ENCODE data around the gene ZNF536.

ZNF536 gene

GRCh38 chr19:30570194-30570593, 198.0 kb downstream of the ZNF536 start:
- DNase-seq: no peak

- no peak for DNase-seq
Observed at GRCh38 chr19:30577551-30578105, 205.4 kb downstream of the ZNF536 start.

- DNase-seq: no peak
Observed at GRCh38 chr19:30579419-30579818, 207.2 kb downstream of the ZNF536 start.

- DNase-seq: no peak
Observed at GRCh38 chr19:30580673-30581072, 208.5 kb downstream of the ZNF536 start.

- DNase-seq: no peak
Observed at GRCh38 chr19:30584090-30584489, 211.9 kb downstream of the ZNF536 start.

- DNase-seq: no peak
Observed at GRCh38 chr19:30587869-30588268, 215.7 kb downstream of the ZNF536 start.

- no peak for DNase-seq
Observed at GRCh38 chr19:30590596-30591229, 218.5 kb downstream of the ZNF536 start.

- no peak for DNase-seq
Observed at GRCh38 chr19:30593356-30593755, 221.2 kb downstream of the ZNF536 start.

GRCh38 chr19:30593975-30594745, 222.0 kb downstream of the ZNF536 start:
- no peak for DNase-seq

GRCh38 chr19:30596268-30596667, 224.1 kb downstream of the ZNF536 start:
- DNase-seq: no peak

- no peak for DNase-seq
Observed at GRCh38 chr19:30596813-30597399, 224.7 kb downstream of the ZNF536 start.

- no peak for DNase-seq
Observed at GRCh38 chr19:30598688-30599087, 226.5 kb downstream of the ZNF536 start.

- DNase-seq: no peak
Observed at GRCh38 chr19:30602661-30603350, 230.6 kb downstream of the ZNF536 start.

- DNase-seq: no peak
Observed at GRCh38 chr19:30604657-30605056, 232.5 kb downstream of the ZNF536 start.

- DNase-seq: no peak
Observed at GRCh38 chr19:30605333-30605732, 233.1 kb downstream of the ZNF536 start.

- no peak for DNase-seq
Observed at GRCh38 chr19:30606114-30607050, 234.2 kb downstream of the ZNF536 start.
